22Rv1 (cell line): ENCODE measurements around the gene IFNK.

ENCODE experiments used
- H3K27ac ChIP-seq: fragments of 450-650 bp; 2 replicates; pipeline ENCODE4 v1.5.1; 2017
- CTCF ChIP-seq: fragments of 450-650 bp; IDR thresholded peaks from 2 replicates; pipeline ENCODE4 v1.5.1; 2017; ENCODE audit warnings: mild to moderate bottlenecking
- ZFX ChIP-seq: fragments of 450-650 bp; IDR thresholded peaks from 2 replicates; pipeline ENCODE4 v1.6.1; 2017; ENCODE audit warnings: antibody characterized with exemption, borderline replicate concordance

IFNK gene

GRCh38 chr9:27532046-27532445 is 8.0 kb downstream of the IFNK start:
- TF ChIP-seq CTCF (no peak), ZFX (no peak)
- no peak overlapping the region for H3K27ac ChIP-seq

GRCh38 chr9:27533311-27533710 is 9.2 kb downstream of the IFNK start:
- H3K27ac ChIP-seq: no peak overlapping the region
- TF ChIP-seq ZFX: no peak
- no peak for TF ChIP-seq CTCF

- TF ChIP-seq ZFX: no peak
- H3K27ac ChIP-seq: no peak overlapping the region
Observed at GRCh38 chr9:27534131-27534530, 10.0 kb downstream of the IFNK start.

- no peak for TF ChIP-seq CTCF
- TF ChIP-seq ZFX: no peak
- H3K27ac ChIP-seq: no peak overlapping the region
Observed at GRCh38 chr9:27534658-27535209, 10.6 kb downstream of the IFNK start.

GRCh38 chr9:27535701-27536118 is 11.6 kb downstream of the IFNK start:
- H3K27ac ChIP-seq: no peak overlapping the region
- no peak for TF ChIP-seq ZFX

- TF ChIP-seq ZFX (no peak), CTCF (no peak)
- no peak overlapping the region for H3K27ac ChIP-seq
Observed at GRCh38 chr9:27536168-27536567, 12.1 kb downstream of the IFNK start.

- H3K27ac ChIP-seq: no peak overlapping the region
- no peak for TF ChIP-seq ZFX
Observed at GRCh38 chr9:27537027-27537435, 12.9 kb downstream of the IFNK start.

GRCh38 chr9:27537756-27538155 is 13.7 kb downstream of the IFNK start:
- TF ChIP-seq CTCF (no peak), ZFX (no peak)
- H3K27ac ChIP-seq: no peak overlapping the region

- no peak overlapping the region for H3K27ac ChIP-seq
- TF ChIP-seq CTCF (no peak), ZFX (no peak)
Observed at GRCh38 chr9:27538647-27539046, 14.6 kb downstream of the IFNK start.
